Lung (tissue), 12 donors: Measurements from ENCODE around the gene CSNK1G1. TPM values are rescaled to one million over a fixed set of nuclear protein-coding genes. Genes with fewer than 3 reads are reported as not detected.
"Not testable (repeated sequence)": the region's sequence is repeated elsewhere in the genome, so short reads cannot be mapped to it uniquely, and the experiment has no call there.

Experiments used
- ATAC-seq: fragments of 200-7000 bp; cut with Tn5 transposase; one replicate; pipeline ENCODE4 v1.9.1; 2020; ENCODE audit warnings: moderate number of reproducible peaks; ENCODE audit not compliant: insufficient read depth, low FRiP score
- DNase-seq, 3 donors: peaks; one replicate each; pipeline ENCODE4 v3.0.0-alpha.2; 2013 to 2017
- H3K27ac ChIP-seq, 2 donors: one replicate each; pipeline ENCODE4 v1.5.1; 2013; ENCODE audit warnings: mild to moderate bottlenecking in 2 of 2, moderate library complexity in 2 of 2, control low read depth in 1 of 2, inconsistent platforms in 1 of 2, low read depth in 1 of 2, low read length in 1 of 2
- H3K27me3 ChIP-seq, 3 donors: one replicate each; pipeline ENCODE4 v1.5.1; 2013; ENCODE audit warnings: low read length in 2 of 3; ENCODE audit not compliant: control insufficient read depth in 3 of 3, insufficient read depth in 3 of 3
- H3K36me3 ChIP-seq, 4 donors: one replicate each; pipeline ENCODE4 v1.5.1; 2013; ENCODE audit warnings: low read length in 4 of 4, mild to moderate bottlenecking in 1 of 4, moderate library complexity in 1 of 4; ENCODE audit not compliant: control insufficient read depth in 4 of 4, insufficient read depth in 4 of 4
- H3K4me1 ChIP-seq, 5 donors: one replicate each; pipeline ENCODE4 v1.5.1; 2013; ENCODE audit warnings: low read length in 5 of 5, mild to moderate bottlenecking in 2 of 5, moderate library complexity in 1 of 5; ENCODE audit not compliant: control insufficient read depth in 5 of 5, insufficient read depth in 5 of 5
- H3K4me3 ChIP-seq: one replicate; pipeline ENCODE4 v1.5.1; 2013; ENCODE audit warnings: mild to moderate bottlenecking, control low read depth, moderate library complexity
- H3K9ac ChIP-seq, 2 donors: one replicate each; pipeline ENCODE4 v1.5.1; 2013; ENCODE audit warnings: low read length in 2 of 2, control low read depth in 1 of 2; ENCODE audit not compliant: insufficient read depth in 1 of 2
- H3K9me3 ChIP-seq, 4 donors: one replicate each; pipeline ENCODE4 v1.5.1; 2013; ENCODE audit warnings: low read length in 3 of 4, mild to moderate bottlenecking in 1 of 4, moderate library complexity in 1 of 4; ENCODE audit not compliant: control insufficient read depth in 4 of 4, insufficient read depth in 3 of 4
- CTCF ChIP-seq: IDR thresholded peaks from 2 replicates; pipeline ENCODE4 v1.5.1; 2012; ENCODE audit warnings: mild to moderate bottlenecking; ENCODE audit errors: control extremely low read depth, extremely low read depth
- WGBS, 2 donors: extraction: QIAGEN DNeasy Blood & Tissue Kit; methylation state at CpG; one replicate each; pipeline ENCODE4 v1.1.7; 2013; 5-methylcytosine and 5-hydroxymethylcytosine counted together
- polyA plus RNA-seq, 2 donors: library from polyadenylated mRNA; stranded (reverse); fragments of 200-250 nt; gene quantifications; one replicate each; pipeline ENCODE4 v1.2.1, GENCODE V29; 2013
- total RNA-seq, 2 donors: library from RNA; depleted of rRNA in 1 of 2; stranded (reverse); fragments of >200 nt in 1 of 2; gene quantifications; one replicate each; pipeline ENCODE4 v1.2.1, GENCODE V29; 2014 to 2021
- donor health status: control.
- donor health status: control.
- donor health status: Bipolar disorder and iron deficiency.
- donor health status: healthy.
- donor health status: DM: yes; HTN: yes; CAD: no.

CSNK1G1 gene
- total and polyA plus RNA-seq, 4 donors = 3.0 to 50.4 (median 12.9) TPM

GRCh38 chr15:64396789-64397188 lies 40.8 kb upstream of the CSNK1G1 start:
- TF ChIP-seq CTCF = no peak
- no peak overlapping the region for H3K9ac ChIP-seq
- peaks cover 16 to 37% (median 25%) of the 10 kb centered on the region in 4 donors for H3K36me3 ChIP-seq
- H3K27ac ChIP-seq = no peak overlapping the region
- no peaks in the 10 kb centered on the region for H3K4me1 ChIP-seq
- no peak for ATAC-seq
- no peaks in the 10 kb centered on the region for H3K27me3 ChIP-seq
- no peaks in the 10 kb centered on the region for H3K9me3 ChIP-seq
- DNase-seq = no peak
- H3K4me3 ChIP-seq = no peak overlapping the region
- WGBS, 2 donors = 97% methylated on average over 5 of the region's 5 CpGs

GRCh38 chr15:64392471-64392870 lies 36.5 kb upstream of the CSNK1G1 start:
- 85 to 97% methylated on average over 3 of the region's 3 CpGs for WGBS, 2 donors
- not testable (repeated sequence) for H3K9ac ChIP-seq, H3K4me3 ChIP-seq, ATAC-seq, DNase-seq, H3K27ac ChIP-seq, H3K4me1 ChIP-seq, H3K27me3 ChIP-seq, H3K9me3 ChIP-seq
- H3K36me3 ChIP-seq = peaks cover 3 to 20% (median 9%) of the 10 kb centered on the region in 4 donors

GRCh38 chr15:64389036-64389435 lies 33.1 kb upstream of the CSNK1G1 start:
- no peak for TF ChIP-seq CTCF
- 86 to 90% methylated on average over 5 of the region's 5 CpGs for WGBS, 2 donors
- Histone ChIP-seq H3K36me3 (peaks cover 0 to 3% (median 1%) of the 10 kb centered on the region in 4 donors), H3K27ac (no peak overlapping the region), H3K9ac (no peak overlapping the region), H3K27me3 (no peaks in the 10 kb centered on the region), H3K4me1 (peaks cover 0 to 6% (median 4%) of the 10 kb centered on the region in 5 donors), H3K9me3 (no peaks in the 10 kb centered on the region), H3K4me3 (no peak overlapping the region)
- ATAC-seq (no peak), DNase-seq (no peak)

GRCh38 chr15:64387562-64388168 lies 31.7 kb upstream of the CSNK1G1 start, which contains the start of gene TRIP4:
Gene TRIP4 (plus strand): TSS chr15:64387836. CDS start chr15:64387864, 28 bp downstream.
- Histone ChIP-seq H3K27ac (peak within 1 kb of the TSS; percentile 75 to 91), H3K9me3 (no peaks in the 10 kb centered on the region), H3K4me3 (peak within 1 kb of the TSS; percentile 82), H3K4me1 (peaks cover 0 to 6% (median 4%) of the 10 kb centered on the region in 5 donors), H3K27me3 (no peaks in the 10 kb centered on the region), H3K36me3 (no peaks in the 10 kb centered on the region), H3K9ac (peak within 1 kb of the TSS in 1 of 2 donors; percentile 77)
- 0% methylated on average over 35 of the region's 35 CpGs for WGBS, 2 donors
- TF ChIP-seq CTCF = no peak
- ATAC-seq (peak; percentile 98), DNase-seq (peak; percentile 96 to 98 (median 97))
